IMR-90 (cell line): ENCODE data around the gene ALCAM. TPM values are rescaled to one million over a fixed set of nuclear protein-coding genes. Genes with fewer than 3 reads are reported as not detected.

Experiments
- ATAC-seq: fragments of 200-7000 bp; cut with Tn5 transposase; 2 replicates; pipeline ENCODE4 v1.9.1; 2020; ENCODE audit warnings: low read depth, mild to moderate bottlenecking, moderate library complexity
- BruUV-seq: library from RNA; stranded (reverse); fragments of 400-500 nt; replicated peaks from 2 replicates; lab custom pipeline; 2021; lab: Mats Ljungman, UMichigan
- CTCF ChIA-PET: fragments of 300-600 bp; formaldehyde crosslinking; extraction: SDS; loops from one replicate; lab custom pipeline; 2021; ENCODE audit warnings: antibody characterized with exemption; lab: Yijun Ruan, JAX
- POLR2A ChIA-PET: fragments of 300-600 bp; sonication (Branson Sonifier 250); formaldehyde crosslinking; loops from one replicate; lab custom pipeline; 2022; ENCODE audit warnings: antibody characterized with exemption; ENCODE audit not compliant: unreplicated experiment; lab: Charles Lee
- DNase-seq: peaks from one replicate; pipeline ENCODE4 v3.0.0; 2013
- H2AFZ ChIP-seq: replicated peaks from 2 replicates; pipeline ENCODE3; 2013; ENCODE audit warnings: low read length, mild to moderate bottlenecking; ENCODE audit not compliant: poor library complexity
- H2AK5ac ChIP-seq: 2 replicates; pipeline ENCODE4 v1.6.1; 2013; ENCODE audit warnings: low read depth, low read length, inconsistent platforms
- H2AK9ac ChIP-seq: replicated peaks from 2 replicates; pipeline ENCODE3; 2013; ENCODE audit warnings: mild to moderate bottlenecking, low read depth, low read length, moderate library complexity; ENCODE audit not compliant: poor library complexity
- H2BK120ac ChIP-seq: 2 replicates; pipeline ENCODE4 v1.6.1; 2013; ENCODE audit warnings: low read depth, low read length, inconsistent platforms
- H2BK15ac ChIP-seq: 3 replicates; pipeline ENCODE4 v1.6.1; 2013; ENCODE audit warnings: low read depth, low read length, inconsistent platforms
- H2BK20ac ChIP-seq: 2 replicates; pipeline ENCODE4 v1.6.1; 2013; ENCODE audit warnings: low read depth, mild to moderate bottlenecking, inconsistent platforms, low read length, moderate library complexity
- H2BK5ac ChIP-seq: 2 replicates; pipeline ENCODE4 v1.6.1; 2013; ENCODE audit warnings: mild to moderate bottlenecking, low read depth, low read length, inconsistent platforms; ENCODE audit not compliant: poor library complexity, severe bottlenecking
- H3K14ac ChIP-seq: replicated peaks from 2 replicates; pipeline ENCODE4 v1.6.1; 2013; ENCODE audit warnings: low read depth, low read length, inconsistent platforms
- H3K18ac ChIP-seq: 2 replicates; pipeline ENCODE4 v1.6.1; 2013; ENCODE audit warnings: low read depth, low read length, control low read depth
- H3K23ac ChIP-seq: 2 replicates; pipeline ENCODE4 v1.6.1; 2013; ENCODE audit warnings: low read depth, low read length, inconsistent platforms
- H3K27ac ChIP-seq: 2 replicates; pipeline ENCODE4 v1.5.1; 2013; ENCODE audit warnings: mild to moderate bottlenecking, control low read depth, low read length; ENCODE audit not compliant: insufficient read depth
- H3K27me3 ChIP-seq: 2 replicates; pipeline ENCODE4 v1.6.1; 2013; ENCODE audit warnings: low read length; ENCODE audit not compliant: control insufficient read depth, insufficient read depth
- H3K36me3 ChIP-seq: 2 replicates; pipeline ENCODE4 v1.6.1; 2013; ENCODE audit warnings: low read length, mixed read lengths; ENCODE audit not compliant: control insufficient read depth, insufficient read depth
- H3K4ac ChIP-seq: 2 replicates; pipeline ENCODE4 v1.6.1; 2013; ENCODE audit warnings: low read depth, low read length, inconsistent platforms
- H3K4me1 ChIP-seq: 2 replicates; pipeline ENCODE4 v1.6.1; 2013; ENCODE audit warnings: low read length, mixed read lengths; ENCODE audit not compliant: control insufficient read depth, insufficient read depth
- H3K4me2 ChIP-seq: 2 replicates; pipeline ENCODE4 v1.6.1; 2013; ENCODE audit warnings: low read depth, mild to moderate bottlenecking, control low read depth, low read length, moderate library complexity
- H3K4me3 ChIP-seq: 2 replicates; pipeline ENCODE4 v1.5.1; 2013; ENCODE audit warnings: low read depth, mild to moderate bottlenecking, control low read depth, low read length, moderate library complexity; ENCODE audit not compliant: insufficient read depth
- H3K56ac ChIP-seq: 2 replicates; pipeline ENCODE4 v1.6.1; 2013; ENCODE audit warnings: low read length, inconsistent platforms; ENCODE audit not compliant: insufficient read depth; ENCODE audit errors: extremely low read depth
- H3K79me1 ChIP-seq, 2 experiments: 2 replicates each; pipeline ENCODE4 v1.6.1; 2013; ENCODE audit warnings: low read length in 2 of 2, inconsistent platforms in 1 of 2, low read depth in 1 of 2
- H3K9ac ChIP-seq: 2 replicates; pipeline ENCODE4 v1.6.1; 2013; ENCODE audit warnings: low read depth, low read length, control low read depth
- H3K9me1 ChIP-seq: 2 replicates; pipeline ENCODE4 v1.6.1; 2013; ENCODE audit warnings: low read length, inconsistent platforms; ENCODE audit not compliant: insufficient read depth
- H3K9me3 ChIP-seq: 2 replicates; pipeline ENCODE4 v1.6.1; 2013; ENCODE audit warnings: low read length; ENCODE audit not compliant: control insufficient read depth, insufficient read depth
- H4K20me1 ChIP-seq: 2 replicates; pipeline ENCODE4 v1.6.1; 2013; ENCODE audit warnings: low read length, inconsistent platforms; ENCODE audit not compliant: insufficient read depth
- H4K5ac ChIP-seq: 2 replicates; pipeline ENCODE4 v1.6.1; 2013; ENCODE audit warnings: mild to moderate bottlenecking, low read depth, low read length, control low read depth
- H4K8ac ChIP-seq, 2 experiments: 2 replicates each; pipeline ENCODE4 v1.6.1; 2013; ENCODE audit warnings: low read depth in 2 of 2, low read length in 2 of 2, control low read depth in 1 of 2, inconsistent platforms in 1 of 2
- H4K91ac ChIP-seq: 2 replicates; pipeline ENCODE4 v1.6.1; 2013; ENCODE audit warnings: low read depth, low read length, inconsistent platforms; ENCODE audit not compliant: insufficient read depth
- RFX5 ChIP-seq: IDR thresholded peaks from 2 replicates; pipeline ENCODE4 v1.8.0; 2012; ENCODE audit warnings: low read depth, mild to moderate bottlenecking, low read length, moderate library complexity
- SMC3 ChIP-seq: fragments of 150-350 bp; IDR thresholded peaks from 2 replicates; pipeline ENCODE4 v1.6.1; 2016; ENCODE audit warnings: low read depth, mild to moderate bottlenecking, antibody characterized with exemption, low read length, moderate library complexity
- WGBS, 2 experiments: methylation state at CpG; one replicate each; pipeline versions ENCODE4 v1.1.5 to v1.1.7; 2013; ENCODE audit warnings: missing lambda C conversion rate in 2 of 2; ENCODE audit not compliant: insufficient read length in 1 of 2; ENCODE audit errors: extremely low coverage in 2 of 2; 5-methylcytosine and 5-hydroxymethylcytosine counted together
- dilution Hi-C: fragments of 300-500 bp; cut with HindIII; formaldehyde crosslinking; loops from one replicate; pipeline ENCODE4 v1.14.3; 2018; ENCODE audit warnings: low sequenced_read_pairs; ENCODE audit not compliant: unreplicated experiment
- in situ Hi-C: fragments of 300-500 bp; cut with MboI; formaldehyde crosslinking; loops from 3 replicates; pipeline ENCODE4 v1.14.3; 2019; ENCODE audit warnings: low sequenced_read_pairs, inconsistent platforms, mixed read lengths
- intact Hi-C: fragments of 100-400 bp; cut with micrococcal nuclease; formaldehyde crosslinking; loops from 2 replicates; pipeline ENCODE4 v1.10.0; 2022
- polyA plus RNA-seq, 3 experiments: library from polyadenylated mRNA; depleted of rRNA; stranded (reverse); fragments of >200 nt; gene quantifications; 2 replicates each; pipeline ENCODE4 v1.2.3, GENCODE V29; 2012; ENCODE audit warnings: low replicate concordance in 1 of 3
- total RNA-seq: library from RNA; depleted of rRNA; stranded (reverse); fragments of >200 nt; gene quantifications from 2 replicates; pipeline ENCODE4 v1.2.3, GENCODE V29; 2012

The ALCAM gene
- total and polyA plus RNA-seq, 2 of the 4 experiments (the other 2 are of a cell fraction): 117 to 423 TPM

- ATAC-seq (peak; percentile 80), DNase-seq (peak; percentile 78)
- Histone ChIP-seq H3K79me1 (peaks cover 15 to 63% of the 10 kb centered on the region in 2 experiments), H3K4me3 (no peak overlapping the region), H2BK15ac (no peak overlapping the region), H3K4me2 (peak overlapping the region; percentile 42; the same call in 1 of the 2 replicates), H2BK20ac (0 out of 2 replicates have a peak overlapping the region, but pooled peaks have one; percentile 18), H3K9me3 (no peaks in the 10 kb centered on the region), H3K4ac (no peak overlapping the region), H2AFZ (no peak overlapping the region), H3K36me3 (no peaks in the 10 kb centered on the region), H4K91ac (no peak overlapping the region), H3K56ac (no peak overlapping the region), H3K27me3 (no peaks in the 10 kb centered on the region), H3K4me1 (peaks cover 5% of the 10 kb centered on the region; the same call in 1 of the 2 replicates), H3K14ac (0 out of 2 replicates have a peak overlapping the region, but pooled peaks have one; percentile 37), H2BK5ac (peak overlapping the region; percentile 86), H4K8ac (peak overlapping the region in 1 of 2 experiments; percentile 8; a peak in 1 of 4 replicates), H2AK5ac (no peak overlapping the region), H2AK9ac (no peak overlapping the region), H4K5ac (no peak overlapping the region), H3K27ac (no peak overlapping the region), H3K9ac (no peak overlapping the region), H3K23ac (no peak overlapping the region), H3K9me1 (no peaks in the 10 kb centered on the region; the same call in 1 of the 2 replicates), H4K20me1 (peaks cover 12% of the 10 kb centered on the region; the same call in 1 of the 2 replicates), H3K18ac (peak overlapping the region; percentile 55; the same call in 1 of the 2 replicates), H2BK120ac (peak overlapping the region; percentile 39; the same call in 1 of the 2 replicates)
- in situ Hi-C loops (loop anchor here (5.0 to 10.0 kb wide), 2 partner anchors 136 to 1238 kb away; no protein-coding TSS in a partner anchor), intact Hi-C loops (loop anchor here (5.0 kb wide), 1 partner anchor 41 kb away; no protein-coding TSS in a partner anchor), dilution Hi-C loops (no loop called here)
- WGBS, 2 experiments: no CpG with 5 or more reads among the region's 1 CpG
- ChIA-PET POLR2A (no interaction called here), CTCF (no interaction called here)
- TF ChIP-seq RFX5 (no peak), SMC3 (no peak)
- BruUV-seq: no TSS peak
These were observed 146.3 kb downstream of the ALCAM start for GRCh38 chr3:105513042-105513441.
